H9 (cell line): ENCODE data around the gene ENKUR. TPM values are rescaled to one million over a fixed set of nuclear protein-coding genes. Genes with fewer than 3 reads are reported as not detected.
A peak's percentile ranks its signal among the peaks of the same experiment; 100 is the strongest.

Experiments
- DNase-seq: peaks from one replicate; pipeline ENCODE4 v3.0.0-alpha.2; 2017
- H2AFZ ChIP-seq: one replicate; pipeline ENCODE4 v1.6.1; 2013; ENCODE audit warnings: mild to moderate bottlenecking, low read length, control low read depth, moderate library complexity
- H2AK5ac ChIP-seq: 2 replicates; pipeline ENCODE4 v1.6.1; 2013; ENCODE audit warnings: low read length, control low read depth, mixed read lengths; ENCODE audit not compliant: insufficient read length
- H2BK120ac ChIP-seq: one replicate; pipeline ENCODE4 v1.6.1; 2013; ENCODE audit warnings: low read depth, mild to moderate bottlenecking, low read length, control low read depth, inconsistent platforms; ENCODE audit not compliant: poor library complexity, severe bottlenecking
- H2BK12ac ChIP-seq: 2 replicates; pipeline ENCODE4 v1.6.1; 2013; ENCODE audit warnings: low read length, control low read depth, mixed read lengths, low read depth; ENCODE audit not compliant: insufficient read length
- H2BK15ac ChIP-seq: 2 replicates; pipeline ENCODE4 v1.6.1; 2013; ENCODE audit warnings: low read depth, low read length, control low read depth
- H2BK20ac ChIP-seq: one replicate; pipeline ENCODE4 v1.6.1; 2013; ENCODE audit warnings: low read depth, mild to moderate bottlenecking, low read length, control low read depth, inconsistent platforms; ENCODE audit not compliant: poor library complexity, severe bottlenecking
- H2BK5ac ChIP-seq: 2 replicates; pipeline ENCODE4 v1.6.1; 2013; ENCODE audit warnings: low read length, control low read depth, mixed read lengths; ENCODE audit not compliant: insufficient read length
- H3K14ac ChIP-seq: 2 replicates; pipeline ENCODE4 v1.6.1; 2013; ENCODE audit warnings: low read length, control low read depth; ENCODE audit not compliant: insufficient read depth
- H3K18ac ChIP-seq: 2 replicates; pipeline ENCODE4 v1.6.1; 2013; ENCODE audit warnings: low read depth, mild to moderate bottlenecking, mixed read lengths, low read length, control low read depth; ENCODE audit not compliant: insufficient read length
- H3K23ac ChIP-seq: 2 replicates; pipeline ENCODE4 v1.6.1; 2013; ENCODE audit warnings: low read length, control low read depth, mixed read lengths, low read depth; ENCODE audit not compliant: insufficient read length
- H3K23me2 ChIP-seq: 2 replicates; pipeline ENCODE4 v1.6.1; 2013; ENCODE audit warnings: low read depth, mild to moderate bottlenecking, mixed read lengths, low read length, control low read depth; ENCODE audit not compliant: insufficient read length, poor library complexity, severe bottlenecking
- H3K27ac ChIP-seq: 2 replicates; pipeline ENCODE4 v1.5.1; 2013; ENCODE audit warnings: low read length, control low read depth, mixed read lengths, low read depth; ENCODE audit not compliant: insufficient read length
- H3K27me3 ChIP-seq: 2 replicates; pipeline ENCODE4 v1.6.1; 2013; ENCODE audit warnings: low read length, control low read depth, inconsistent platforms; ENCODE audit not compliant: insufficient read depth
- H3K4ac ChIP-seq: 2 replicates; pipeline ENCODE4 v1.6.1; 2013; ENCODE audit warnings: low read depth, mild to moderate bottlenecking, control low read depth, inconsistent platforms, low read length, moderate library complexity
- H3K4me1 ChIP-seq: 2 replicates; pipeline ENCODE4 v1.6.1; 2013; ENCODE audit warnings: low read length, control low read depth, inconsistent platforms; ENCODE audit not compliant: insufficient read depth
- H3K4me2 ChIP-seq: 2 replicates; pipeline ENCODE4 v1.6.1; 2013; ENCODE audit warnings: low read length, control low read depth, mixed read lengths; ENCODE audit not compliant: insufficient read length, insufficient read depth
- H3K56ac ChIP-seq: 2 replicates; pipeline ENCODE4 v1.6.1; 2013; ENCODE audit warnings: low read depth, mild to moderate bottlenecking, mixed read lengths, low read length, control low read depth; ENCODE audit not compliant: insufficient read length
- H3K79me1 ChIP-seq: 2 replicates; pipeline ENCODE4 v1.6.1; 2013; ENCODE audit warnings: low read depth, mild to moderate bottlenecking, moderate library complexity, low read length, control low read depth, inconsistent platforms; ENCODE audit not compliant: insufficient read depth, poor library complexity, severe bottlenecking
- H3K79me2 ChIP-seq: 2 replicates; pipeline ENCODE4 v1.6.1; 2013; ENCODE audit warnings: low read length, control low read depth, inconsistent platforms; ENCODE audit not compliant: insufficient read depth
- H3K9ac ChIP-seq: 2 replicates; pipeline ENCODE4 v1.6.1; 2013; ENCODE audit warnings: low read length, control low read depth, mixed read lengths; ENCODE audit not compliant: insufficient read length; ENCODE audit errors: extremely low read depth
- H3K9me3 ChIP-seq: one replicate; pipeline ENCODE4 v1.6.1; 2013; ENCODE audit warnings: low read depth, low read length, inconsistent platforms; ENCODE audit not compliant: control insufficient read depth
- H3T11ph ChIP-seq: one replicate; pipeline ENCODE4 v1.6.1; 2013; ENCODE audit warnings: mild to moderate bottlenecking, low read length, control low read depth, inconsistent platforms
- H4K20me1 ChIP-seq: one replicate; pipeline ENCODE4 v1.6.1; 2013; ENCODE audit not compliant: control insufficient read depth, insufficient read length, insufficient read depth
- H4K5ac ChIP-seq: 2 replicates; pipeline ENCODE4 v1.6.1; 2013; ENCODE audit warnings: low read depth, mild to moderate bottlenecking, mixed read lengths, low read length, control low read depth; ENCODE audit not compliant: insufficient read length
- H4K8ac ChIP-seq: replicated peaks from 2 replicates; pipeline ENCODE4 v1.6.1; 2013; ENCODE audit warnings: low read length, control low read depth, mixed read lengths, low read depth; ENCODE audit not compliant: insufficient read length
- H4K91ac ChIP-seq: 2 replicates; pipeline ENCODE4 v1.6.1; 2013; ENCODE audit warnings: low read depth, mild to moderate bottlenecking, moderate library complexity, mixed read lengths, low read length, control low read depth; ENCODE audit not compliant: insufficient read length
- H3K27ac Mint-ChIP-seq, 3 experiments: 2 replicates in 2 of 3; 3 replicates in 1 of 3; pipeline ENCODE4 v1.8.0; 2020 to 2021; ENCODE audit warnings: mixed read lengths in 3 of 3, mild to moderate bottlenecking in 1 of 3, moderate library complexity in 1 of 3
- H3K27me3 Mint-ChIP-seq: 2 replicates; pipeline ENCODE4 v1.8.0; 2021; ENCODE audit warnings: low read depth, mild to moderate bottlenecking, moderate library complexity, mixed read lengths
- H3K36me3 Mint-ChIP-seq, 3 experiments: 2 replicates in 2 of 3; 3 replicates in 1 of 3; pipeline ENCODE4 v1.8.0; 2020 to 2021; ENCODE audit warnings: low read depth in 3 of 3, mixed read lengths in 3 of 3; ENCODE audit not compliant: insufficient read depth in 1 of 3
- H3K4me1 Mint-ChIP-seq, 2 experiments: 2 replicates each; pipeline ENCODE4 v1.8.0; 2020; ENCODE audit warnings: mixed read lengths in 2 of 2
- H3K4me3 Mint-ChIP-seq, 2 experiments: 2 replicates in 1 of 2; 3 replicates in 1 of 2; pipeline ENCODE4 v1.8.0; 2020 to 2021; ENCODE audit warnings: mild to moderate bottlenecking in 2 of 2, mixed read lengths in 2 of 2, moderate library complexity in 1 of 2
- H3K9me3 Mint-ChIP-seq, 2 experiments: 2 replicates in 1 of 2; 3 replicates in 1 of 2; pipeline ENCODE4 v1.8.0; 2020; ENCODE audit warnings: mild to moderate bottlenecking in 2 of 2, mixed read lengths in 2 of 2, moderate library complexity in 1 of 2
- CTCF ChIP-seq: fragments of 200-600 bp; sonication (generic); conservative IDR thresholded peaks from 3 replicates; pipeline ENCODE4 v1.8.0; 2021; ENCODE audit warnings: antibody characterized with exemption, mild to moderate bottlenecking
- WGBS: extraction: QIAGEN DNeasy Blood & Tissue Kit; methylation state at CpG from one replicate; pipeline ENCODE4 v1.1.7; 2013; ENCODE audit warnings: missing lambda C conversion rate, low lambda C conversion rate, mixed read lengths; ENCODE audit not compliant: insufficient read length; ENCODE audit errors: extremely low coverage; 5-methylcytosine and 5-hydroxymethylcytosine counted together
- total RNA-seq: library from RNA; stranded (reverse); gene quantifications from 2 replicates; pipeline ENCODE4 v1.2.1, GENCODE V29; 2021

The ENKUR gene
- total RNA-seq, 1 experiment from 2014 or later = not detected

GRCh38 chr10:25017154-25017590 is 1.2 kb upstream of the ENKUR start:
- peaks cover 0 to 4% of the 10 kb centered on the region in 2 experiments; a peak in 2 of 5 replicates for H3K9me3 Mint-ChIP-seq
- no peak for DNase-seq

More at GRCh38 chr10:25017154-25017590, 1.2 kb upstream of the ENKUR start:
- no peaks in the 10 kb centered on the region for H3K79me2 ChIP-seq
- H3K4me1 ChIP-seq = no peaks in the 10 kb centered on the region
- peak overlapping the region; percentile 51 for H3K4me2 ChIP-seq
- peak overlapping the region; percentile 83 for H2AFZ ChIP-seq
- H3K18ac ChIP-seq = peak overlapping the region; percentile 75
- no peaks in the 10 kb centered on the region for H4K20me1 ChIP-seq
- H2AK5ac ChIP-seq = no peak overlapping the region
- no peak overlapping the region for H3K56ac ChIP-seq
- no peaks in the 10 kb centered on the region for H3K27me3 Mint-ChIP-seq
- no peak for TF ChIP-seq CTCF
- H3K4me1 Mint-ChIP-seq = peaks cover 8 to 11% of the 10 kb centered on the region in 2 experiments
- H3K79me1 ChIP-seq = no peaks in the 10 kb centered on the region
- no peak overlapping the region for H4K5ac ChIP-seq
- no peak overlapping the region for H4K91ac ChIP-seq
- H2BK12ac ChIP-seq = no peak overlapping the region
- no peak overlapping the region for H3T11ph ChIP-seq
- no peak overlapping the region for H3K23ac ChIP-seq
- peak overlapping the region; percentile 59 for H3K27ac ChIP-seq
- no peaks in the 10 kb centered on the region for H3K9me3 ChIP-seq
- peak overlapping the region; percentile 74 for H3K9ac ChIP-seq
- peak overlapping the region; percentile 98 for H3K27ac Mint-ChIP-seq
- no peaks in the 10 kb centered on the region for H3K27me3 ChIP-seq
- H2BK120ac ChIP-seq = no peak overlapping the region
- peaks cover 0 to 5% (median 0%) of the 10 kb centered on the region in 3 experiments; a peak in 3 of 7 replicates for H3K36me3 Mint-ChIP-seq
- no peak overlapping the region for H2BK15ac ChIP-seq
- WGBS = no CpG with 5 or more reads among the region's 10 CpGs
- no peak overlapping the region for H2BK20ac ChIP-seq
- H2BK5ac ChIP-seq = no peak overlapping the region
- H3K14ac ChIP-seq = peak overlapping the region; percentile 59; the same call in 1 of the 2 replicates
- H4K8ac ChIP-seq = no peak overlapping the region
- peak overlapping the region; percentile 79 to 82 for H3K4me3 Mint-ChIP-seq
- H3K23me2 ChIP-seq = peaks cover 10% of the 10 kb centered on the region
- H3K4ac ChIP-seq = no peak overlapping the region
